Measurements from ENCODE around the gene FAM20A. TPM values are rescaled to one million over a fixed set of nuclear protein-coding genes. Genes with fewer than 3 reads are reported as not detected.
"Not testable (repeated sequence)": the region's sequence is repeated elsewhere in the genome, so short reads cannot be mapped to it uniquely, and the experiment has no call there.

FAM20A gene
- total RNA-seq, 1 donor from 2014 or later = not detected

DNA sequence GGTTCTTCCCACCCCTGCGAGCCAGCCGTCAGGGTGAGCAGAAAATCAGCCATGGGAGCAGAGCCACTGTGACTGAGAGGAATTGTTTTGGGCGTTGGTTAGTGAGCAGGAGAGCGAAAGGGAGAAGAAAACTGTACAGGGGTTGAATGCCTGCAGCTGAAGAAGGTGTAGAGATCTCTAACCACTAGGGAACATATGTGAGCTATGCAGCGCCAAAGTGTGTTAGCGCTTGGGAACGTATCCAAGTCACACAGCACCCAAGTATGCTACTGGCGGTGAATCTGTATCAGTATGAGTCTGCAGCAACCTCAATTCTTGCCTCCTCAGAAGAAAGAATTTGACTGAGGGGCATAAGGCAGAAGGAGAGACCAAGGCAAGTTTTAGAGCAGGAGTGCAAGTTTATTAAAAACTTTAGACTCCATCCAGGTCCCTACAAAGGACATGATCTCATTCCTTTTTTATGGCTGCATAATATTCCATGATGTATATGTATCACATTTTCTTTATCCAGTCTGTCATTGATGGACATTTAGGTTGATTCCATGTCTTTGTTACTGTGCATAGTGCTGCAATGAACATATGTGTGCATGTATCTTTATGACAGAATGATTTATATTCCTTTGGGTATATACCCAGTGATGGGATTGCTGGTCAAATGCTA is 108.6 kb downstream of the FAM20A start:
- not testable (repeated sequence) for DNase-seq (ENCODE audit: low read depth in 2 of 2)

GRCh38 chr17:68491381-68492231 is 109.6 kb downstream of the FAM20A start:
- no peak for DNase-seq (ENCODE audit: low read depth in 2 of 2)

DNA sequence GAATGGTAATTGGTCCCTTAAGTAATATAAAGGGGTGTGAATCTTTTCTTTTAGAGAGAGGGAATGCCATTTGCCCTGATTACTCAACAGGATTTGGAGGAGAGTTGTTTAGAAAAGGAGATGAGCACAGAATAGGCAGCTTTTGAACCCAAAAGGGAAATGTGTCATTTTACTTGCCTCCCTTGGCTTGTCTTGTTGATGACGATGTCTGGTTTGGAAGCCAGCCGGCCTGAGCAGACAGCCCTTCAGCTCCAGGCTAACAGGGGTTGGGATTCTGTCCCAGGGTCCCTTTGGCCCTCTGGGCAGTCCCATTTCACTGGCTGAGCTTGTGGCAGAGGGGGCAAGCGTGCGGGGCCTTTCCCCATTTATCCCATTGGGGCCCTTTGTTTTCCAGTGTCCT is 111.2 kb downstream of the FAM20A start:
- DNase-seq (ENCODE audit: low read depth in 2 of 2) = no peak

Other genes with a start within 250 kb of the FAM20A start
- gene WIPI1, start 143.9 kb downstream of the FAM20A start, total RNA-seq = 49.6 and 92.8 TPM in 2 replicates
- gene PRKAR1A, start 88.9 kb downstream of the FAM20A start, total RNA-seq = 272 and 418 TPM in 2 replicates

Measured in dermis microvascular lymphatic vessel endothelial cell (primary cell).